Measurements from ENCODE around the gene KCP. TPM values are rescaled to one million over a fixed set of nuclear protein-coding genes. Genes with fewer than 3 reads are reported as not detected.

The KCP gene
- total and polyA plus RNA-seq, 8 donors = 0.73 to 2.3 (median 1.6) TPM; not detected in 5

DNA sequence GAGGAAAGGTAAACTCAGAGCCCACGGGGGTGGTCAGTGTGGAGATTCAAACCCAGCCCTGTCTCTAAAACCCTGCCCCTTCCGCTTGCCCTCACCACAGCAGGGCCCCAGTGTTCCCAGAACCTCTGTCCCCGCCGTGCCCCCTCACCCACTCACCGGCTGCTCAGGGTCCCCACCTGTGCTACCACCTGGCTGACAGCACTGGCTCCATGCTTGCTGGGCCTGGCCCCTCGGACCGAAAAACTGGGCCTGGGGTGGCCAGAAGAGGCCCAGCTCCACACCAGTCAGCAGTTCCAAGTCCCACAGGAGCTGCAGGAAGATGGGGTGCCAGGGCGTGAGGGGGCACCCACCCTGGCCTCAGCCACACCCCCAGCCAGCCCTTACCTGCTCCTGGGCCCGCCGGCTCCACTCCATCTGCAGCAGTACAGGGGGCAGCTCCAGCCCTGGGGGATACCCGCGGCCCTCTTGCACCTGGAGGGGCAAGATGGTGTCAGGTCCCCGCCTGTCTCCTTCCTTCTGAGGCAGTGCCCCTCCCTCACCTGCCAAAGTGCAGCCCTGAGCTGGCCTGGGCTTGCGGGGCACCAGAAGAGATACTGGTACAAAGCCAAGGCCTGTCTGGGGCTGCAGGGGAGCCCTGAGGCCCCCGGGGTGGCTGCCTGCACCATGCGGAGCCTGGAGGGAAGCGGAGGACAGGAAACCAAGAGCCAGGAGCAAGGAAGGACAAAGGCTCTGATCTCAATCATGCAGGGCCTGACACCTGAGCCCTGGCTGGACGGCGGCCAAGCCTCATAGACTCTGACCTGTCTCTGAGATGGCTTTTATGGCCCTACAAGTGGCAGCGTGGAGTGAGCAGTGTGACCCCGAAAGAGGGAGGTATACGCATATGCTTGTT, 36.1 kb downstream of the KCP start:
- peaks cover 9 to 11% (median 10%) of the 10 kb centered on the region in 4 donors for H3K4me1 ChIP-seq
- no peak overlapping the region for H3K27ac ChIP-seq
- H3K4me3 ChIP-seq = no peak overlapping the region
- TF ChIP-seq EP300 (IDR thresholded peaks at IDR 0.05) (no peak), POLR2A (IDR thresholded peaks at IDR 0.05) (no peak), POLR2AphosphoS5 (IDR thresholded peaks at IDR 0.05) (no peak)
- TF ChIP-seq, protein P1, sequence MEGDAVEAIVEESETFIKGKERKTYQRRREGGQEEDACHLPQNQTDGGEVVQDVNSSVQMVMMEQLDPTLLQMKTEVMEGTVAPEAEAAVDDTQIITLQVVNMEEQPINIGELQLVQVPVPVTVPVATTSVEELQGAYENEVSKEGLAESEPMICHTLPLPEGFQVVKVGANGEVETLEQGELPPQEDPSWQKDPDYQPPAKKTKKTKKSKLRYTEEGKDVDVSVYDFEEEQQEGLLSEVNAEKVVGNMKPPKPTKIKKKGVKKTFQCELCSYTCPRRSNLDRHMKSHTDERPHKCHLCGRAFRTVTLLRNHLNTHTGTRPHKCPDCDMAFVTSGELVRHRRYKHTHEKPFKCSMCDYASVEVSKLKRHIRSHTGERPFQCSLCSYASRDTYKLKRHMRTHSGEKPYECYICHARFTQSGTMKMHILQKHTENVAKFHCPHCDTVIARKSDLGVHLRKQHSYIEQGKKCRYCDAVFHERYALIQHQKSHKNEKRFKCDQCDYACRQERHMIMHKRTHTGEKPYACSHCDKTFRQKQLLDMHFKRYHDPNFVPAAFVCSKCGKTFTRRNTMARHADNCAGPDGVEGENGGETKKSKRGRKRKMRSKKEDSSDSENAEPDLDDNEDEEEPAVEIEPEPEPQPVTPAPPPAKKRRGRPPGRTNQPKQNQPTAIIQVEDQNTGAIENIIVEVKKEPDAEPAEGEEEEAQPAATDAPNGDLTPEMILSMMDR (IDR thresholded peaks at IDR 0.05) = no peak
- peaks cover 0 to 14% (median 0%) of the 10 kb centered on the region in 3 donors for H3K27me3 ChIP-seq
- no peaks in the 10 kb centered on the region for H3K9me3 ChIP-seq
- DNase-seq = no peak
- WGBS, 5 donors = 72 to 80% (median 78%) methylated on average over 20 to 22 of the region's 22 CpGs
- no peaks in the 10 kb centered on the region for H3K36me3 ChIP-seq
- intact Hi-C loops (cut with DNase I; ENCODE audit: low total_unique reads) = no loop called here

DNA sequence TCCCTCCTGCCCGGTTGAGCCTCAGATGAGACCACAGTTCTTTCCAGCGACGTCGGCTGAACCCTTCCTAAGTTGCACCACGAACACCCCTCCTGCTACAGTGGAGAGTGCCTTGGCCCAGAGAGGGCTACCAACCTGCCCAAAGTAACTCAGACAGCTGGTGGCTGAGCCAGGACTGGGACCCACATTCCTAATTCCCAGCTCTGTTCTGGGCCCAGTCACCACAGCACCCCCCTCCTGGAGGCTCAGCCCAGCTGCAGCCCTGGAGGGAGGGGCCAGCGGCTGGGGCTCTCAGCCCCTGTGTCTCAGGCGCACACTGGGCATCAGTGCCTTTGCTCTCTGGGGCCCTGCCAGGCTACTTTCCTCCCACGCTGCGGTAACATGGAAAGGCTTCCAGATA, 37.3 kb downstream of the KCP start:
- intact Hi-C loops (cut with DNase I; ENCODE audit: low total_unique reads) = no loop called here
- WGBS, 5 donors = 74 to 82% (median 76%) methylated on average over 9 of the region's 9 CpGs

DNA sequence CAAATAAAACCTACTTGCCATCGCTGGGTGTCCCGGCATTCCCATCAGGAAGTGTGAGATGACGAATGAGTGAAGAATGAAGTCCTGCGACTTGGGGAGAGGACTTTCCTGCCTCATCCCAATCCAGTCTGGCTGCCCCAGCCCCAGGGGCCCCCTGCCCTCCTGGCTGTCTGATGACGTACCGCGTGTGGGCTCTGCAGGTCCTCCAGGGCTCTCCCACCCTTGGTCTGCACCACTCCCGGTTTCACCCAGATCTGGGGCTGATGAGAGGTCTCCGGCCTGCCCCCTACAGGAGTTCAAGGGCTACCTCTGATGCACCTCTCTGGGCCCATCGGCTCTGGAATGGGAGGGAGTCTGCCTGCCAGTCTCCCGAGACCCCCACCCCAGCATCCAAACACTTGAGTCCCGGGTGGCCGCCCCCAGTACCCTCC, 38.1 kb downstream of the KCP start:
- DNase-seq = no peak
- Histone ChIP-seq H3K9me3 (no peaks in the 10 kb centered on the region), H3K4me3 (no peak overlapping the region), H3K36me3 (no peaks in the 10 kb centered on the region), H3K4me1 (peaks cover 19 to 25% (median 23%) of the 10 kb centered on the region in 4 donors), H3K27ac (no peak overlapping the region), H3K27me3 (peaks cover 0 to 14% (median 0%) of the 10 kb centered on the region in 3 donors)
- TF ChIP-seq POLR2A (IDR thresholded peaks at IDR 0.05) (no peak), POLR2AphosphoS5 (IDR thresholded peaks at IDR 0.05) (no peak), EP300 (IDR thresholded peaks at IDR 0.05) (no peak)
- TF ChIP-seq, protein P1 (IDR thresholded peaks at IDR 0.05) = no peak
- intact Hi-C loops (cut with DNase I; ENCODE audit: low total_unique reads) = no loop called here
- 64 to 83% (median 66%) methylated on average over 8 to 13 of the region's 13 CpGs for WGBS, 5 donors

More for the DNA sequence above, 37.3 kb downstream of the KCP start:
- Histone ChIP-seq H3K9me3 (no peaks in the 10 kb centered on the region), H3K27ac (no peak overlapping the region), H3K36me3 (no peaks in the 10 kb centered on the region), H3K27me3 (peaks cover 0 to 14% (median 0%) of the 10 kb centered on the region in 3 donors), H3K4me1 (peaks cover 19 to 23% (median 21%) of the 10 kb centered on the region in 4 donors), H3K4me3 (no peak overlapping the region)
- TF ChIP-seq POLR2A (IDR thresholded peaks at IDR 0.05) = no peak
- no peak for TF ChIP-seq EP300 (IDR thresholded peaks at IDR 0.05)
- TF ChIP-seq, protein P1 (IDR thresholded peaks at IDR 0.05) = no peak
- TF ChIP-seq POLR2AphosphoS5 (IDR thresholded peaks at IDR 0.05) = no peak
- DNase-seq = no peak

DNA sequence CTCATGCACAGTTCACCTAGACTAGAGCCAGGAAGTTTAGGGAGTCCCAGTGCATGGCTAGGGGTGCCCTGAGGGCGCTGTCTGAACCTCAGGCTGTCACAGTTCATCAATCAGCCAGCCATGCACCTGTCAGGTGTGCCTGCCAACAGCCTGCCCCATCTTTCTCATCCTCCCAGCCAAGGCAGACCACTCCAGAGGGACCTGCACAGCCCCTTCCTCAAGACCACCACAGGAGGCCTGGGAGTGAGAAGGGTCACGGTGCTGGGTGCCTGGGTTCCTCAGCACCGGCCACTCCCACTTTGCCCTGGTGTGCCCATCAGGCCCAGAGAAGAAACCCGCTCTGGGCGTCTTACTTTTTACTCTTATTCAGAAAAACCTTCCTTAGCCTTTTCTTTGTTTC, 39.5 kb downstream of the KCP start:
- intact Hi-C loops (cut with DNase I; ENCODE audit: low total_unique reads) = no loop called here
- Histone ChIP-seq H3K36me3 (peaks cover 2 to 9% (median 8%) of the 10 kb centered on the region in 4 donors), H3K4me3 (no peak overlapping the region), H3K27ac (no peak overlapping the region), H3K9me3 (no peaks in the 10 kb centered on the region), H3K4me1 (peaks cover 19 to 25% (median 23%) of the 10 kb centered on the region in 4 donors), H3K27me3 (peaks cover 0 to 14% (median 0%) of the 10 kb centered on the region in 3 donors)
- DNase-seq = no peak
- WGBS, 5 donors = 92 to 98% (median 96%) methylated on average over 5 of the region's 5 CpGs
- TF ChIP-seq, protein P1 (IDR thresholded peaks at IDR 0.05) = no peak
- no peak for TF ChIP-seq EP300 (IDR thresholded peaks at IDR 0.05)
- no peak for TF ChIP-seq POLR2AphosphoS5 (IDR thresholded peaks at IDR 0.05)
- no peak for TF ChIP-seq POLR2A (IDR thresholded peaks at IDR 0.05)

All from stomach (tissue), 9 donors.